Peyer's patch (tissue), 4 donors: ENCODE results near the gene ZC3H18. TPM values are rescaled to one million over a fixed set of nuclear protein-coding genes. Genes with fewer than 3 reads are reported as not detected.

Experiments used
- DNase-seq, 3 donors: peaks; one replicate each; pipeline ENCODE4 v3.0.0-alpha.2; 2017 to 2019
- H3K27ac ChIP-seq, 4 donors: fragments of 200-600 bp; sonication (generic); one replicate each; pipeline ENCODE4 v1.5.1; 2016 to 2019
- H3K27me3 ChIP-seq, 2 donors: fragments of 200-600 bp; sonication (generic); one replicate each; pipeline ENCODE4 v1.5.1; 2019
- H3K36me3 ChIP-seq, 3 donors: fragments of 200-600 bp; sonication (generic); one replicate each; pipeline ENCODE4 v1.5.1; 2016 to 2019
- H3K4me1 ChIP-seq, 4 donors: fragments of 200-600 bp; sonication (generic); one replicate each; pipeline ENCODE4 v1.5.1; 2016 to 2019
- H3K4me3 ChIP-seq, 4 donors: fragments of 200-600 bp; sonication (generic); 1 replicate in 3 of 4; 2 replicates in 1 of 4; pipeline ENCODE4 v1.5.1; 2016 to 2019; ENCODE audit warnings: mild to moderate bottlenecking in 1 of 4
- H3K9me3 ChIP-seq, 4 donors: fragments of 200-600 bp; sonication (generic); one replicate each; pipeline ENCODE4 v1.5.1; 2016 to 2019; ENCODE audit warnings: mild to moderate bottlenecking in 1 of 4
- POLR2A ChIP-seq, 2 donors: fragments of 450-650 bp; IDR thresholded peaks; one replicate each; pipeline ENCODE4 v1.5.1; 2017; ENCODE audit warnings: antibody characterized with exemption in 2 of 2, mild to moderate bottlenecking in 2 of 2, moderate library complexity in 2 of 2
- total RNA-seq, 4 donors: library from RNA; depleted of rRNA; stranded (reverse); fragments of >200 nt; gene quantifications; one replicate each; pipeline ENCODE4 v1.1.0, GENCODE V29; 2016
- TF ChIP-seq, protein P1 (sequence below), 6 experiments: fragments of 450-650 bp in 4 of 6; fragments of 200-600 bp in 2 of 6; sonication (generic) in 1 of 6; IDR thresholded peaks; one replicate each; pipeline ENCODE4 v1.5.1; 2017 to 2019; ENCODE audit warnings: antibody characterized with exemption in 6 of 6, mild to moderate bottlenecking in 3 of 6, moderate library complexity in 1 of 6

ZC3H18 gene
- total RNA-seq, 4 donors from 2014 or later, result 22.8 to 47.0 (median 32.9) TPM

DNA sequence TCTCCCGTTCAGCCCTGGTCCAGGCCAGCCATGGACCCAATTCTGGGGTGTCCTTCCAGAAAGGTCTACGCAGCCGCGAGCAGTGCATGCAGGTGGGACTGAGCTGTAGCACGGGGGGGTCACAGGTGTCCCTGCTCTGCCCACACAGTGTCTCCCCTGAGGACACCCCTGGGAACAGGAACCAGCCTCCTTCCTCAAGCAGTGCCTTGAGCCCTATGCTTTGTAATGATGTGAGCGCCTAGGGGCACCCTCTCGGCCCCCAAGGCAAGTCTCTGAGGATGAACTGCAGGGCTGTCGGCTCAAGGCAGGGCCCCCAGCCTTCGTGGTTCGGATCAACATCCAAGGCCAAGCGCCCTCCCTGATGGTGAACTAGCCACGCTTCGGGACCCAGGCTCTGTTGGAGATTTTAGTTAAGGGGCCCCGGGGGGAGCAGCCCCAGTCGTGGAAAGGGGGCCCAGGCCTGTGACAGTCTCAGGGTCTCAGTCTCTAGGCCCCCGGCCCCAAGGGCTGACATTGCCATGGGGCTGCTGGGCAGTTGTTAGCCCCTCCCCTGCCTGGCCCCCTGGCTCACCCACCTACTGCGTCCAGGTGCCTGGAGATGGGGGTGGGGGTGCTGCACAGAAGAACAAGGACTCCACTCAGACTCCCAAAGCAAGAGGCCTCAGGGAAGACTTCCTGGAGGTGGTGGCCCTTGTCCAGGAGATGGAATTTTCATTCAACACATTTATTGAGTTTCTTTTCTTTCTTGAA, 70.5 kb downstream of the ZC3H18 start:
- Histone ChIP-seq H3K36me3 (peaks cover 0 to 8% (median 0%) of the 10 kb centered on the region in 3 donors), H3K4me1 (peaks cover 0 to 41% (median 16%) of the 10 kb centered on the region in 4 donors), H3K27me3 (no peaks in the 10 kb centered on the region), H3K9me3 (no peaks in the 10 kb centered on the region), H3K4me3 (no peak overlapping the region), H3K27ac (no peak overlapping the region)
- TF ChIP-seq POLR2A (IDR thresholded peaks at IDR 0.05), result no peak
- TF ChIP-seq, protein P1, sequence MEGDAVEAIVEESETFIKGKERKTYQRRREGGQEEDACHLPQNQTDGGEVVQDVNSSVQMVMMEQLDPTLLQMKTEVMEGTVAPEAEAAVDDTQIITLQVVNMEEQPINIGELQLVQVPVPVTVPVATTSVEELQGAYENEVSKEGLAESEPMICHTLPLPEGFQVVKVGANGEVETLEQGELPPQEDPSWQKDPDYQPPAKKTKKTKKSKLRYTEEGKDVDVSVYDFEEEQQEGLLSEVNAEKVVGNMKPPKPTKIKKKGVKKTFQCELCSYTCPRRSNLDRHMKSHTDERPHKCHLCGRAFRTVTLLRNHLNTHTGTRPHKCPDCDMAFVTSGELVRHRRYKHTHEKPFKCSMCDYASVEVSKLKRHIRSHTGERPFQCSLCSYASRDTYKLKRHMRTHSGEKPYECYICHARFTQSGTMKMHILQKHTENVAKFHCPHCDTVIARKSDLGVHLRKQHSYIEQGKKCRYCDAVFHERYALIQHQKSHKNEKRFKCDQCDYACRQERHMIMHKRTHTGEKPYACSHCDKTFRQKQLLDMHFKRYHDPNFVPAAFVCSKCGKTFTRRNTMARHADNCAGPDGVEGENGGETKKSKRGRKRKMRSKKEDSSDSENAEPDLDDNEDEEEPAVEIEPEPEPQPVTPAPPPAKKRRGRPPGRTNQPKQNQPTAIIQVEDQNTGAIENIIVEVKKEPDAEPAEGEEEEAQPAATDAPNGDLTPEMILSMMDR (IDR thresholded peaks at IDR 0.05), result no peak
- DNase-seq, result peak in 2 of 3 donors; percentile 53 to 61

DNA sequence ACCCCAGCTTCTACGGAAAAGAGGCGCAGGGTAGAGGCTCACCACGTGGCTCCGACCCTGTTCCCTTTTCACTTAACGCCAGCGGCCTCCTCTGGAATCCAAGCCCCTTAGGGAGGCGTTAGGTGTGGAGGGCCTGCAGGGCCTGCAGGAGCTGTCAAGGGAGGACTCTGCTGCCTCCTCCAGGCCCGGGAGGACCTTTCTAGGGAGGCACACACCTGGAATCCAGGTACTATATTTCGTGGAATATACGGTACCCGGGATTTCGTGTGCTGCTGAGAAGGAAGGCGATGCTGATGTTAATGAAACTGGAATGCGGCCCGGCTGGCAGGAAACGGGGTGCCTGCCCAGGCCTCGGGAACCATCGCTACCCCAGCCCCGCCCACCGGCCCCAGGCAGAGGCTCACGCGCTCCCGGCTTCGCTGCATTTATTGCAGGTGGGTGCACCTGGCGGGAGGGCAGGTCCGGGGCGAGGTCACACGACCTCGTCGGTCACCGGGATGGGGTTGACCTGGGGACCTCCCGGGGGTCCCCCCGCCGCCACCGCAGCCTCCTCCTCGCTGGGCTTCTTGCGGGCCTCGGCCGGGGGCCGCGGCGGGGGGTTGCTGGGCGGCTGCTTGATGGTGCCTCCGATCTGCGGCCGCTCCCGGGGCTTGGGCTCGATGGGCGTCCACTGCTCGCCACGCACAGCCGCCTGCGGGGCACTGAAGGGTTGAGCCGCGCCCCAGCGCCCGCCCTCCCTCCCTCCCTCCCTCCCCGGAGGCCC, 72.9 kb downstream of the ZC3H18 start:
- Histone ChIP-seq H3K27me3 (no peaks in the 10 kb centered on the region), H3K9me3 (no peaks in the 10 kb centered on the region), H3K4me1 (peaks cover 0 to 50% (median 18%) of the 10 kb centered on the region in 4 donors), H3K36me3 (peaks cover 0 to 14% (median 0%) of the 10 kb centered on the region in 3 donors), H3K4me3 (no peak overlapping the region), H3K27ac (no peak overlapping the region)
- DNase-seq, result no peak
- TF ChIP-seq, protein P1 (IDR thresholded peaks at IDR 0.05), result no peak

DNA sequence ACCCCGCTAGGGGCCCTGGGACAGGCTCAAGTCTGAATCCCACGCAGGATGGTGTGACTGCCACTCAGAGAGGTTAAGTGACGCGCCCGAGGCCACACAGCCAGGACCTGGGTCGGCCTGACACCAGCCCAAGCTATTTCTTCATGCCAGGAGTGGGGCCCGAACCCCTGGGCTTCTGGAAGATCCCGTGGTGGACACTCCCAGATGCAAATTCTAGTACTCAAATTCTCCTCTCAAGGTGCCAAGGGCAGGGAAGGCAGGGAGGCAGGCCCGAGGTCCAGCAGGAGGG, 73.4 kb downstream of the ZC3H18 start:
- TF ChIP-seq, protein P1 (IDR thresholded peaks at IDR 0.05), result no peak
- no peak for TF ChIP-seq POLR2A (IDR thresholded peaks at IDR 0.05)
- peaks cover 0 to 48% (median 15%) of the 10 kb centered on the region in 4 donors for H3K4me1 ChIP-seq
- H3K9me3 ChIP-seq, result no peaks in the 10 kb centered on the region
- H3K27ac ChIP-seq, result no peak overlapping the region
- peaks cover 0 to 14% (median 0%) of the 10 kb centered on the region in 3 donors for H3K36me3 ChIP-seq
- H3K4me3 ChIP-seq, result no peak overlapping the region
- DNase-seq, result no peak
- no peaks in the 10 kb centered on the region for H3K27me3 ChIP-seq

DNA sequence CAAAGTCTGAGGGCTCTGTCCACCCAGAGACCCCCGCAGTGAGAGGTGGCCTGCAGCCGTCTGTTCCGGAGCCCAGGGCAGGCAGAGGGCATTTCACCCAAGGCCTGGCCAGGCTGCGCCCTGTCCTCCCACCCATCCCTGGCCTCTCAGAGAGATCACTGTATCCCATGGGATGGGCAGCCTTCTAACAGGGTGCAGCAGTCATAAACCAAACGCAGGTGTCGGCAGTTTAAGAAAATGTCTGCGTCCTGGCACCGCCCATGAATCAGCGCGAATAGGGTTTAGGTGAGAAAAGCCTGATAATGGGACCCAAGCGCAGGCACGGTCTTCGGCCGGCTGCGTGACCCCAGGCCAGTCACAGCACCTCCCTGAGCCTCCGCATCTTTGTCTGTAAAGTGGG, 75.3 kb downstream of the ZC3H18 start:
- Histone ChIP-seq H3K9me3 (no peaks in the 10 kb centered on the region), H3K4me3 (no peak overlapping the region), H3K27ac (no peak overlapping the region), H3K4me1 (peaks cover 0 to 42% (median 14%) of the 10 kb centered on the region in 4 donors), H3K36me3 (peaks cover 0 to 14% (median 0%) of the 10 kb centered on the region in 3 donors), H3K27me3 (no peaks in the 10 kb centered on the region)
- no peak for DNase-seq
- no peak for TF ChIP-seq POLR2A (IDR thresholded peaks at IDR 0.05)
- TF ChIP-seq, protein P1 (IDR thresholded peaks at IDR 0.05), result no peak

DNA sequence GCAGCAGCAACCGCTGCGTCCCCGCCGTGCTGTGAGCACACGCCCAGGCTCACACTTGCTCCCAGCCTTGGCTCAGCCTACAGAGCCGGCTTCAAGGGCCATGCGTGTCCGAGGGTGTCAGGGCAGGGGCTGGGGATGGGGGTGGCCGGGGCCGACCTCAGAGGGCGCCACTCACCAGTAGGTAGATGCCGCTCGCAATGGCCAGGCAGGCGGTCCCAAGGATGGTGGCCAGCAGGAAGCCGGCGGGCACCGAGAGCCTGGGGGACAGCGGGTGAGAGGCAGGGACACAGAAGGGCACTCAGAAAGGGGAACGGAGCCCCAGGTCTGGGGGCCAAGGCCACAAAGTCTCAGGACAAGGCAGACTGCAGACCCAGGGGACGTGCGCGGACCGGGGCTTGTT, 75.7 kb downstream of the ZC3H18 start:
- DNase-seq, result no peak
- TF ChIP-seq POLR2A (IDR thresholded peaks at IDR 0.05), result no peak
- TF ChIP-seq, protein P1 (IDR thresholded peaks at IDR 0.05), result no peak
- Histone ChIP-seq H3K27me3 (no peaks in the 10 kb centered on the region), H3K27ac (no peak overlapping the region), H3K4me3 (no peak overlapping the region), H3K9me3 (no peaks in the 10 kb centered on the region), H3K4me1 (peaks cover 0 to 37% (median 13%) of the 10 kb centered on the region in 4 donors), H3K36me3 (peaks cover 0 to 14% (median 0%) of the 10 kb centered on the region in 3 donors)
